ENCODE data around the gene ALDH1A2.

- TF ChIP-seq CTCF (IDR thresholded peaks at IDR 0.05; ENCODE audit: low read depth, low read length): no peak
- no peak for TF ChIP-seq EZH2phosphoT487 (IDR thresholded peaks at IDR 0.05; ENCODE audit: low read depth)
Measured at GRCh38 chr15:57914350-57915055, 151.0 kb downstream of the ALDH1A2 start.

Data from OCI-LY3 (cell line).